Measurements from ENCODE around the gene SEC14L2.
"Not testable (repeated sequence)": the region's sequence is repeated elsewhere in the genome, so short reads cannot be mapped to it uniquely, and the experiment has no call there.

SEC14L2 gene

DNA sequence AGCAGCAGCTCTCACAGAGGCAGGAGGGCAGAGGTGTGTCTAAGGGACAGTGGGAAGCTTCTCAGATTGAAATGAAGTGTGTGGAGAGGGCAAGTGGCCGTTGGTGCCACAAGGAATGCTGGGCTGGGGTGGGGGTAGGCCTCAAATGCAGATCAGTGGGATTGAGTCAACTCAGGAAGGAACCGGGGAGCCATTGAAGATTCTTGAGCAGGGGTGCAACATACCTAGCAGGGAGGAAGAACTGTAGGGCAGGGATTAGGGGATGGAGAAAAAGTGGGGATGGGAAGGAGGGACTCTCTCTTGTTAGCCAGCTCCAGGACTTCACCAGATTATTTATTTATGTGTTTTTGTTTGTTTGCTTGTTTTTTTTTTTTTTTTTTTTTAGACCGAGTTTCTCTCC is 2.9 kb upstream of the SEC14L2 start:
- Histone ChIP-seq H3K4me3 (ENCODE audit: low read depth, low read length) (no peak overlapping the region), H3K27ac (ENCODE audit: low read depth, low read length) (no peak overlapping the region), H3K36me3 (ENCODE audit: control insufficient read depth, insufficient read depth, low read length) (no peaks in the 10 kb centered on the region), H3K9ac (ENCODE audit: low read length) (no peak overlapping the region), H3K27me3 (ENCODE audit: control insufficient read depth, insufficient read depth, low read length) (peaks cover 34% of the 10 kb centered on the region), H3K9me3 (ENCODE audit: control insufficient read depth, insufficient read depth, low read depth, low read length) (peaks cover 12% of the 10 kb centered on the region), H3K4me1 (ENCODE audit: control insufficient read depth, insufficient read depth, low read length) (peaks cover 36% of the 10 kb centered on the region)

DNA sequence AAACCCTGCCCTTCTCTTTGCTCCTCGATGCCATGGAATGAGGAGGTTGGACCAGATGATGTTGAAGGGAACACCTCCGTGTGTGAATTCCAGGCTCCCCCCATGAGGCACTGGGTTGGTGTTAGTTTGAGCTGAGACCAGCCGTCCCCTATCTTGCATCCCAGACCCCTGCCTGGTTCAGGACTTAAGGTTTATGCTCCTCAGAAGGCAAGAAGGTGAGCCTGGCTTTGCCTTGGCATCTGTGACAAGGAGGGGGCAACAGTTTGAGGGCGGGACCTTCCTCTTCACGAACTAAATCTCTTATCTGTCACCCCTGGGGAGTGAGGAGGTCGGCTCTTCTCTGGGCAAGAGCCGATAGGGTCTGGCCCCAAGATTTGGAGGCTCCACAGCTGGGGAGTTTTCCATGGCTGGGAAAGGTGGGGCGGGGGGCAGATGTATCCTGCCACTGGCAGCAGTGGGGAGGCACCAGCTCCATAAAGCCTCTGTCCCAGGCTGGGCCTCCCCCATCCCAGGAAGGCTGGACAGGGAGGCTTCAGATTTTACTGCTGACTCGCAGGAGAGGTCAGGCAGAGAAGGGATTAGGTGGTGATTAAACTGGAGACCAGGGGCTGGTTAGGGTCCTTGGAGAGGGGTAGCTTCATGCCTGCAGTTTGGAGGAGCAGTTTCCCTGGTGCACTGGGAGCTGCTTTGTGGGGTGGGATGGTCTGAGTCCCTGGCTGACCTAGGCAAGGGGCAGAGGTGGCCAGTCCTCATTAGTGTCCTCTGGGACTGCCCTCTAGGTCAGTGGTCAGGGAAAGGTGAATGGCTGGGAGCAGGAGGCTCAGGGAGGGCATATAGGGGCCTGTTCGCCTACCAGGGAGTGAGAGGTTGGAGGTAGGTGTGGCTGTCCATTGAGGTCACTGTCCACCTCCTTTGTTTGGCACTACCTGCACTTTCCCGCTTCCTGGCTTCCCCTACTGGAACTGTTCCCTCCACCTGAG is 1.1 kb downstream of the SEC14L2 start:
- Histone ChIP-seq H3K4me1 (ENCODE audit: control insufficient read depth, insufficient read depth, low read length) (peaks cover 34% of the 10 kb centered on the region), H3K4me3 (ENCODE audit: low read depth, low read length) (peak overlapping the region; percentile 75), H3K9ac (ENCODE audit: low read length) (no peak overlapping the region), H3K27me3 (ENCODE audit: control insufficient read depth, insufficient read depth, low read length) (peaks cover 37% of the 10 kb centered on the region), H3K9me3 (ENCODE audit: control insufficient read depth, insufficient read depth, low read depth, low read length) (no peaks in the 10 kb centered on the region), H3K27ac (ENCODE audit: low read depth, low read length) (no peak overlapping the region), H3K36me3 (ENCODE audit: control insufficient read depth, insufficient read depth, low read length) (no peaks in the 10 kb centered on the region)

DNA sequence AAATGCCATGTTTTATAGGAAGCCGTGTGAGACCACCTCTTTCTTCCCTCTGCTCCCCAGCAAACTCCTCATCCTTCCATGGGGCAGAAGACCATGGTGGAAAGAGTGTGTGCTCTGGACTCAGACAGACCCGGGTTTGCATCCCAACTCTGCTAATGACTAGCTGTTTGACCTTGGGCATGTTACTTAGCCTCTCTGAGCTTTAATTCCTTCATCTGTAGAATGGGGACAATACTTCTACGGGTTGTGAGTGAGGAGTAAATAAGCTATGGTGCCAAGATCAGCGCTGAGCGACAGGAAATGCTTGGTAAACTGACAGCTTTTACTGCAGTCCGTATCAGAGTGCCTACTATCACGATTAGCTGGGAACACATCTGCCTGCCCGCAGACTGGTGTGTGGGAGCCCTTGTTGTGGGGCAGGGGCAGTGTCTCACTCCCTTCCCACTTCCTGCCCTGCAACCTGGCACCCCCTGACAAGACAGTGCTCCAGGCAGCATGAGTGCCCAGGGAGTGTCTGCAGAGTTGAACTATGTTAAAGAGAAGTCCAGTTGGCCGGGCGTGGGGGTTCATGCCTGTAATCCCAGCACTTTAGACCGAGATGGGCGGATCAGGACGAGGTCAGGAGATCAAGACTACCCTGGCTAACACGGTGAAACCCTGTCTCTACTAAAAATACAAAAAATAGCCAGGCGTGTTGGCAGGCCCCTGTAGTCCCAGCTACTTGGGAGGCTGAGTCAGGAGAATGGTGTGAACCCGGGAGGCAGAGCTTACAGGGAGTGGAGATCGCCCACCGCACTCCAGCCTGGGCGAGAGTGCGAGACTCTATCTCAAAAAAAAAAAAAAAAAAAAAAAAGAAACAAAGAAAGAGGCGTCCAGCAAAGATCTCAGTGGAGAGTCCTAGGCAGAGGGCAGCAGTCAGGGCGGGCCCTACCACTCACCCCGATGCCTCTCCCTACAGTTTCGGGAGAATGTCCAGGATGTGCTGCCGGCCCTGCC is 2.2 kb downstream of the SEC14L2 start:
- Histone ChIP-seq H3K9me3 (ENCODE audit: control insufficient read depth, insufficient read depth, low read depth, low read length) (no peaks in the 10 kb centered on the region), H3K9ac (ENCODE audit: low read length) (no peak overlapping the region), H3K27ac (ENCODE audit: low read depth, low read length) (no peak overlapping the region), H3K27me3 (ENCODE audit: control insufficient read depth, insufficient read depth, low read length) (peaks cover 37% of the 10 kb centered on the region), H3K4me1 (ENCODE audit: control insufficient read depth, insufficient read depth, low read length) (peaks cover 29% of the 10 kb centered on the region), H3K36me3 (ENCODE audit: control insufficient read depth, insufficient read depth, low read length) (no peaks in the 10 kb centered on the region), H3K4me3 (ENCODE audit: low read depth, low read length) (no peak overlapping the region; the same call in 1 of the 2 replicates)

DNA sequence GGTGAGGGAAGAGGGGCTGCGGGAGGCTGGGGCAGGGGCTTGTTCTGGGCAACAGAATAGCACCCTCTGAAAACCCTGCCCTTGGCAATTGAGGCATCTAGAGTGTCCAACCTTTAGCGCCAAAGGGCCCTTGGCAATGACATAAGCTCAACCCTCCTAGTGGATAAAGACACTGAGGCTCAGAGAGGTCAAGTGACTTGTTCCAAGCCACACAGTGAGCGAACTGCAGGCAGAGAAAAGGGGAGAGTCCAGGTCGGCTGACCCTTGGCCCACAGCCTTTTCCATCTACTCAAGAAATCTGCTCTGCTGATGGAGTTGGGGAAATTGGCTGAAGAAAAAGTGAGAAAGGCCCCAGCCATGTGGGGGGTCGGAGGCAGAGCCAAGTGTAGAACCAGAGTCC is 2.9 kb downstream of the SEC14L2 start:
- Histone ChIP-seq H3K4me1 (ENCODE audit: control insufficient read depth, insufficient read depth, low read length) (peaks cover 29% of the 10 kb centered on the region), H3K9me3 (ENCODE audit: control insufficient read depth, insufficient read depth, low read depth, low read length) (no peaks in the 10 kb centered on the region), H3K36me3 (ENCODE audit: control insufficient read depth, insufficient read depth, low read length) (no peaks in the 10 kb centered on the region), H3K9ac (ENCODE audit: low read length) (no peak overlapping the region), H3K27me3 (ENCODE audit: control insufficient read depth, insufficient read depth, low read length) (peaks cover 37% of the 10 kb centered on the region), H3K27ac (ENCODE audit: low read depth, low read length) (no peak overlapping the region), H3K4me3 (ENCODE audit: low read depth, low read length) (no peak overlapping the region)

DNA sequence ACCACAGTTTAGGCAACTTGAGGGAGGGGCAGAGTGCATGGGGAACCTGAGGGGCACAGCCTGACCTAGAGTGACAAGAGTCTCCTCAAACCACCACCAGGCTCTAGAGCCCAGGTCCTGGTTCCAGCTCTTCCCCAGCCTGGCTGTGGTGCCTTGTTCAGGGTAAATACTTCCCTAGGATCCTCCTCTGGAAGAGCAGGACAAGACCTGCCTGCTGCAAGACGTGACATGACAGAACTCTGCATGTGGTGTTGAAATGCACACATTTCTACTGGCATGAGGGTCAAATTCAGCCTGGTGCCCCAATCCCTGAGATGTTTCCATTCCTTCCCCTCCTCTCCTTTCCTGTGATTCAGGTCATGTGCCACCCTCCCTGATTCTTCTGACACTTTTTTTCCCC is 3.3 kb downstream of the SEC14L2 start:
- Histone ChIP-seq H3K9ac (ENCODE audit: low read length) (no peak overlapping the region), H3K4me3 (ENCODE audit: low read depth, low read length) (no peak overlapping the region), H3K36me3 (ENCODE audit: control insufficient read depth, insufficient read depth, low read length) (no peaks in the 10 kb centered on the region), H3K9me3 (ENCODE audit: control insufficient read depth, insufficient read depth, low read depth, low read length) (no peaks in the 10 kb centered on the region), H3K27ac (ENCODE audit: low read depth, low read length) (no peak overlapping the region), H3K4me1 (ENCODE audit: control insufficient read depth, insufficient read depth, low read length) (peaks cover 29% of the 10 kb centered on the region), H3K27me3 (ENCODE audit: control insufficient read depth, insufficient read depth, low read length) (peaks cover 37% of the 10 kb centered on the region)

DNA sequence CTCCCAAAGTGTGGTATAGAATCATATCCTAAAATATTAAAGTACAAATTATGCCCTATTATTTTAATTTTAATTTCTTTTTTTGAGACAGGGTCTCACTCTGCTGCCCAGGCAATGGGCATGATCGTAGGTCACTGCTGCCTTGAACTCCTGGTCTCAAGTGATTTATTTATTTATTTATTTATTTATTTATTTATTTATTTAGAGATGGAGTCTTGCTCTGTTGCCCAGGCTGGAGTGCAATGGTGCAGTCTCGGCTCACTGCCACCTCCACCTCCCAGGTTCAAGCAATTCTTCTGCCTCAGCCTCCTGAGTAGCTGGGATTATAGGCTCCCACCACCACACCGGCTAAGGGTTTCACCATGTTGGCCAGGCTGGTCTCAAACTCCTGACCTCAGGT is 4.2 kb downstream of the SEC14L2 start:
- H3K36me3 ChIP-seq (ENCODE audit: control insufficient read depth, insufficient read depth, low read length); H3K27ac ChIP-seq (ENCODE audit: low read depth, low read length): not testable (repeated sequence)
- H3K4me1 ChIP-seq (ENCODE audit: control insufficient read depth, insufficient read depth, low read length) = peaks cover 29% of the 10 kb centered on the region

DNA sequence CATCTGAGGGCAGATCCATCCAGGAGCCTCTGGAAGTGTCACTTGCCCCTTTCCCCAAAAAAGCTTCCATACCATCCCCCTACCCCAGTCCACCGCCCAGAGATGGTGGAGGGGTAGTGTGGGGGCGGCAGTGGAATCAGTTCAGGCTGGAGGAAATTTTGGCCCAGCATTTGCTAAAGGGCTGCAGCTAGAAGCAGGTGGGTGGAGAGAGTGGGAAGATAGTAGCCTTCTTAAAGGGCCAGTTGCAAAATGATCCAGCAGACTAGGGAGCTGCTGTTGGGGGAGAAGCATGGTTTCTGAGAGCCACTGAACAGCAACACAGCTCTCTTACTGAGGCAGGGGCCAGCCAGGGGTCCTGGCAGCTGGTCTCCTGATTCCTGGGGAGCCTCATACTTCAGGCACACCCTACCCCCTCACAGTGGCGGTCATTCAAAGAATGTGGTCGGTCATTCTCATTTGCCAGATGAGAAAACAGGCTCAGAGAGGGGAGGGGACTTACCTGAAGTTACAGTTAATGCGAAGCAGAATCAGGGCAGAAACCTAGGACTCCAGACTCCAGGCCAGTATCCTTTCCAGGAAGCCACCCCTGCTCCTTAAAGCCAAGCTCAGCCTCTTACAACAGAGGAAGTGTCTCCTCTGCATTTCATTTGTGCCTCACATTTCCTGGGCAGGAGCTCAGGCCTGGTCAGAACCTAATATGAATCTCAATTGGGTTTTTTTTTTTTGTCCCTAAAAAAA is 5.4 kb downstream of the SEC14L2 start:
- no peak overlapping the region for H3K27ac ChIP-seq (ENCODE audit: low read depth, low read length)
- H3K4me3 ChIP-seq (ENCODE audit: low read depth, low read length) = no peak overlapping the region
- no peaks in the 10 kb centered on the region for H3K9me3 ChIP-seq (ENCODE audit: control insufficient read depth, insufficient read depth, low read depth, low read length)
- peaks cover 4% of the 10 kb centered on the region for H3K36me3 ChIP-seq (ENCODE audit: control insufficient read depth, insufficient read depth, low read length)
- peaks cover 26% of the 10 kb centered on the region for H3K4me1 ChIP-seq (ENCODE audit: control insufficient read depth, insufficient read depth, low read length)
- no peak overlapping the region for H3K9ac ChIP-seq (ENCODE audit: low read length)
- H3K27me3 ChIP-seq (ENCODE audit: control insufficient read depth, insufficient read depth, low read length) = peaks cover 20% of the 10 kb centered on the region

More for the DNA sequence above, 4.2 kb downstream of the SEC14L2 start:
- H3K9ac ChIP-seq (ENCODE audit: low read length); H3K4me3 ChIP-seq (ENCODE audit: low read depth, low read length); H3K9me3 ChIP-seq (ENCODE audit: control insufficient read depth, insufficient read depth, low read depth, low read length): not testable (repeated sequence)
- peaks cover 32% of the 10 kb centered on the region for H3K27me3 ChIP-seq (ENCODE audit: control insufficient read depth, insufficient read depth, low read length)

DNA sequence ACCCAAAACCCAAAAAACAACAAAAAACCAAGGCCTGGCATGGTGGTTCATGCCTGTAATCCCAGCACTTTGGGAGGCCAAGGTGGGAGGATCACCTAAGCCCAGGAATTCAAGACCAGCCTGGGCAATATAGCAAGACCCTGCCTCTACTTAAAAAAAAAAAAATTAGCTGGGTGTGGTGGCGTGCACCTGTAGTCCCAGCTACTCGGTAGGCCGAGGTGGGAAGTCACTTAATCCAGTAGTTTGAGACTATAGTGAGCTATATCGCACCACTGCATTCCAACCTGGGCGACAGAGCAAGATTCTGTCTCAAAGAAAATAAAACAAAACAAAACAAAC is 5.9 kb downstream of the SEC14L2 start:
- Histone ChIP-seq H3K4me1 (ENCODE audit: control insufficient read depth, insufficient read depth, low read length) (peaks cover 22% of the 10 kb centered on the region), H3K27me3 (ENCODE audit: control insufficient read depth, insufficient read depth, low read length) (peaks cover 15% of the 10 kb centered on the region)
- not testable (repeated sequence) for H3K9me3 ChIP-seq (ENCODE audit: control insufficient read depth, insufficient read depth, low read depth, low read length); H3K9ac ChIP-seq (ENCODE audit: low read length); H3K4me3 ChIP-seq (ENCODE audit: low read depth, low read length); H3K27ac ChIP-seq (ENCODE audit: low read depth, low read length); H3K36me3 ChIP-seq (ENCODE audit: control insufficient read depth, insufficient read depth, low read length)

DNA sequence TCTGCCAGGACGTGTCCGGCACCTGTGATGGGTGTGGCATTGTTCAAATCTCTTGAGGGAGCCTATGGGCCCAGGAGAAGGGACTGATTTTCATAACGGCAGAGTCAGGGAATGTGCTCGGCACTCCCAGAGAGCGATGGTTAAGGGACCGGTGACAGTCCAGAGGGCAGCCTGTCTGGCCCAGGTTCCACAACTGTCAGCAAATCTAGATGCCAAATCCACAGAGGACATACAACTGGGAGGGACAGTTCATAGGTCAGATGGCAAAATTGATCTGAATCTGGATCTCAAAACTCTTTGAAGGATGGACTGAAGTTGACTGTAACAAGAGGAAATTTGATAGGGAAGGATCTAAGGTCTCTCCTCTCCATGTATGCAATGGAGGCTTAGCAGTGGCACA is 7.5 kb downstream of the SEC14L2 start:
- H3K9ac ChIP-seq (ENCODE audit: low read length) = no peak overlapping the region
- H3K4me1 ChIP-seq (ENCODE audit: control insufficient read depth, insufficient read depth, low read length) = peaks cover 9% of the 10 kb centered on the region
- no peaks in the 10 kb centered on the region for H3K9me3 ChIP-seq (ENCODE audit: control insufficient read depth, insufficient read depth, low read depth, low read length)
- no peaks in the 10 kb centered on the region for H3K27me3 ChIP-seq (ENCODE audit: control insufficient read depth, insufficient read depth, low read length)
- peaks cover 15% of the 10 kb centered on the region for H3K36me3 ChIP-seq (ENCODE audit: control insufficient read depth, insufficient read depth, low read length)
- H3K27ac ChIP-seq (ENCODE audit: low read depth, low read length) = no peak overlapping the region
- H3K4me3 ChIP-seq (ENCODE audit: low read depth, low read length) = no peak overlapping the region

DNA sequence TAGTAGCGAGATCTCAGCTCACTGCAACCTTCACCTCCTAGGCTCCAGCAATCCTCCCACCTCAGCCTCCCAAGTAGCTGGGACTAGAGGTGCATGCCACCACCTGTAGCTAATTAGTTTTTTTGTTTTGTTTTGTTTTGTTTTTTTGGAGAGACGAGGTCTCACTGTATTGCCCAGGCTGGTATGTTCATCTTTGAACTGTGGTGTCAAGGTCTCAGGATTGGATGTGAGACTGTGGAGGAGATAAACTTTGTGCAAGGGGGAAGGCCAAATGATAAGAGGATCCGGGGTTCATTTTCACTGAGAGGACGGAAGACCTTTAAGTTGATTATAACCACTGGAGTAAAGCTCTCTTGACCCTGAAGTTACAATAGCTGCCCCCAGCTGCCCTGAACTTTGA is 8.9 kb downstream of the SEC14L2 start:
- Histone ChIP-seq H3K9ac (ENCODE audit: low read length) (no peak overlapping the region), H3K9me3 (ENCODE audit: control insufficient read depth, insufficient read depth, low read depth, low read length) (no peaks in the 10 kb centered on the region), H3K4me3 (ENCODE audit: low read depth, low read length) (no peak overlapping the region), H3K27me3 (ENCODE audit: control insufficient read depth, insufficient read depth, low read length) (no peaks in the 10 kb centered on the region), H3K4me1 (ENCODE audit: control insufficient read depth, insufficient read depth, low read length) (peaks cover 9% of the 10 kb centered on the region), H3K36me3 (ENCODE audit: control insufficient read depth, insufficient read depth, low read length) (peaks cover 19% of the 10 kb centered on the region), H3K27ac (ENCODE audit: low read depth, low read length) (no peak overlapping the region)

Data from HUES6 (cell line).